Sigmoid colon (tissue), 4 donors: ENCODE measurements around the gene ZSCAN12.

Source experiments
- EP300 ChIP-seq, 4 donors: sonication (generic); formaldehyde crosslinking; IDR thresholded peaks; one replicate each; pipeline ENCODE4 v1.6.1; 2017; ENCODE audit warnings: antibody characterized with exemption in 4 of 4
- POLR2A ChIP-seq, 2 donors: fragments of 450-650 bp; IDR thresholded peaks; one replicate each; pipeline ENCODE4 v1.6.1; 2016; ENCODE audit warnings: antibody characterized with exemption in 2 of 2, mild to moderate bottlenecking in 2 of 2, moderate library complexity in 2 of 2
- POLR2AphosphoS5 ChIP-seq, 4 donors: sonication (generic); formaldehyde crosslinking; IDR thresholded peaks; one replicate each; pipeline ENCODE4 v1.6.1; 2017; ENCODE audit warnings: antibody characterized with exemption in 4 of 4
- TF ChIP-seq, protein P1 (sequence below), 4 experiments: fragments of 450-650 bp in 3 of 4; fragments of 200-600 bp in 1 of 4; IDR thresholded peaks; one replicate each; pipeline ENCODE4 v1.5.1; 2016 to 2019; ENCODE audit warnings: antibody characterized with exemption in 4 of 4, mild to moderate bottlenecking in 3 of 4, moderate library complexity in 2 of 4

DNA sequence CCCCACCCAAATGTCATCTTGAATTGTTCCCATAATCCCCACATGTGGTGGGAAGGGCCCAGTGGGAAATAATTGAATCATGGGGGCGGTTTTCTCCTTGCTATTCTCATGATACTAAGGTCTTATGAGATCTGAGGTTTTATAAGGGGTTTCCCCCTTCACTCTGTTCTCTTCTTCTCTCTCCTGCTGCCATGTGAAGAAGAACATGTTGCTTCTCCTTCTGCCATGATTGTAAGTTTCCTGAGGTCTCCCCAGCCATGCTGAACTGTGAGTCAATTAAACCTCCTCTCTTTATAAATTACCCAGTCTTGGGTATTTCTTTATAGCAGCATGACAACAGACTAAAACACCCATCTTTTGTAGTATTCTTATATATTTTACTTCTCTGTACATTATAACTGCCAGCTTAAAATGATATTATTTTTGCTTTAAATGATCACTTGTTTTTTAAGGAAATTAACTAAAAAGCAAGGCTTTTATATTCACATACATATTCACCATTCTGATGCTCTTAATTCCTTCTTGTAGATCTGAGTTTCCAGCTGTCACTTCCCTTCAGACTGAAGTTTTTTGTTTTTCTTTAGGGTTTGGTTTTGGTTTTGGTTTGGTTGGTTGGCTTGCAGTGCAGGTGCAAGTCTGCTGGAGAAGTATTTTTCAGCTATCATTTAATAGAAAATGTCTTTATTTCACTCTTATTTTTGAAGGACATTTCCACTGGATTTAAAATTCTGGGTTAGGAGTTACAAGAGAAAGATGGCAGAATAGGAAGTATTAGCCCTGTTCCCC is 59.0 kb downstream of the ZSCAN12 start:
- no peak for TF ChIP-seq POLR2A (IDR thresholded peaks at IDR 0.05)
- TF ChIP-seq, protein P1, sequence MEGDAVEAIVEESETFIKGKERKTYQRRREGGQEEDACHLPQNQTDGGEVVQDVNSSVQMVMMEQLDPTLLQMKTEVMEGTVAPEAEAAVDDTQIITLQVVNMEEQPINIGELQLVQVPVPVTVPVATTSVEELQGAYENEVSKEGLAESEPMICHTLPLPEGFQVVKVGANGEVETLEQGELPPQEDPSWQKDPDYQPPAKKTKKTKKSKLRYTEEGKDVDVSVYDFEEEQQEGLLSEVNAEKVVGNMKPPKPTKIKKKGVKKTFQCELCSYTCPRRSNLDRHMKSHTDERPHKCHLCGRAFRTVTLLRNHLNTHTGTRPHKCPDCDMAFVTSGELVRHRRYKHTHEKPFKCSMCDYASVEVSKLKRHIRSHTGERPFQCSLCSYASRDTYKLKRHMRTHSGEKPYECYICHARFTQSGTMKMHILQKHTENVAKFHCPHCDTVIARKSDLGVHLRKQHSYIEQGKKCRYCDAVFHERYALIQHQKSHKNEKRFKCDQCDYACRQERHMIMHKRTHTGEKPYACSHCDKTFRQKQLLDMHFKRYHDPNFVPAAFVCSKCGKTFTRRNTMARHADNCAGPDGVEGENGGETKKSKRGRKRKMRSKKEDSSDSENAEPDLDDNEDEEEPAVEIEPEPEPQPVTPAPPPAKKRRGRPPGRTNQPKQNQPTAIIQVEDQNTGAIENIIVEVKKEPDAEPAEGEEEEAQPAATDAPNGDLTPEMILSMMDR (IDR thresholded peaks at IDR 0.05), result no peak
- TF ChIP-seq POLR2AphosphoS5 (IDR thresholded peaks at IDR 0.05), result no peak
- no peak for TF ChIP-seq EP300 (IDR thresholded peaks at IDR 0.05)
